BE2C (cell line): ENCODE data around the gene DOCK2.

Source experiments
- DNase-seq: peaks from one replicate; pipeline ENCODE4 v3.0.0-alpha.2; 2020
- H3K27me3 ChIP-seq: fragments of 250-450 bp; sonication (Bioruptor Pico); 2 replicates; pipeline ENCODE4 v1.5.1; 2020; ENCODE audit warnings: mild to moderate bottlenecking
- H3K36me3 ChIP-seq: fragments of 250-450 bp; sonication (Bioruptor Pico); 2 replicates; pipeline ENCODE4 v1.5.1; 2020; ENCODE audit warnings: mild to moderate bottlenecking
- H3K4me1 ChIP-seq: fragments of 250-450 bp; sonication (Bioruptor Pico); 2 replicates; pipeline ENCODE4 v1.5.1; 2020
- H3K4me3 ChIP-seq: 2 replicates; pipeline ENCODE4 v1.5.1; 2011; ENCODE audit warnings: low read depth, low read length
- H3K9me3 ChIP-seq: fragments of 250-450 bp; sonication (Bioruptor Pico); 2 replicates; pipeline ENCODE4 v1.5.1; 2020
- TF ChIP-seq, protein P1 (sequence below): IDR thresholded peaks from 2 replicates; pipeline ENCODE4 v1.5.1; 2012; ENCODE audit warnings: mild to moderate bottlenecking, low read depth, low read length

DOCK2 gene

GRCh38 chr5:169935762-169936161, 298.7 kb downstream of the DOCK2 start:
- TF ChIP-seq, protein P1, sequence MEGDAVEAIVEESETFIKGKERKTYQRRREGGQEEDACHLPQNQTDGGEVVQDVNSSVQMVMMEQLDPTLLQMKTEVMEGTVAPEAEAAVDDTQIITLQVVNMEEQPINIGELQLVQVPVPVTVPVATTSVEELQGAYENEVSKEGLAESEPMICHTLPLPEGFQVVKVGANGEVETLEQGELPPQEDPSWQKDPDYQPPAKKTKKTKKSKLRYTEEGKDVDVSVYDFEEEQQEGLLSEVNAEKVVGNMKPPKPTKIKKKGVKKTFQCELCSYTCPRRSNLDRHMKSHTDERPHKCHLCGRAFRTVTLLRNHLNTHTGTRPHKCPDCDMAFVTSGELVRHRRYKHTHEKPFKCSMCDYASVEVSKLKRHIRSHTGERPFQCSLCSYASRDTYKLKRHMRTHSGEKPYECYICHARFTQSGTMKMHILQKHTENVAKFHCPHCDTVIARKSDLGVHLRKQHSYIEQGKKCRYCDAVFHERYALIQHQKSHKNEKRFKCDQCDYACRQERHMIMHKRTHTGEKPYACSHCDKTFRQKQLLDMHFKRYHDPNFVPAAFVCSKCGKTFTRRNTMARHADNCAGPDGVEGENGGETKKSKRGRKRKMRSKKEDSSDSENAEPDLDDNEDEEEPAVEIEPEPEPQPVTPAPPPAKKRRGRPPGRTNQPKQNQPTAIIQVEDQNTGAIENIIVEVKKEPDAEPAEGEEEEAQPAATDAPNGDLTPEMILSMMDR = no peak
- H3K4me3 ChIP-seq = no peak overlapping the region
- no peaks in the 10 kb centered on the region for H3K9me3 ChIP-seq
- peaks cover 15% of the 10 kb centered on the region for H3K4me1 ChIP-seq
- no peaks in the 10 kb centered on the region for H3K36me3 ChIP-seq
- DNase-seq = no peak
- H3K27me3 ChIP-seq = no peaks in the 10 kb centered on the region

DNA sequence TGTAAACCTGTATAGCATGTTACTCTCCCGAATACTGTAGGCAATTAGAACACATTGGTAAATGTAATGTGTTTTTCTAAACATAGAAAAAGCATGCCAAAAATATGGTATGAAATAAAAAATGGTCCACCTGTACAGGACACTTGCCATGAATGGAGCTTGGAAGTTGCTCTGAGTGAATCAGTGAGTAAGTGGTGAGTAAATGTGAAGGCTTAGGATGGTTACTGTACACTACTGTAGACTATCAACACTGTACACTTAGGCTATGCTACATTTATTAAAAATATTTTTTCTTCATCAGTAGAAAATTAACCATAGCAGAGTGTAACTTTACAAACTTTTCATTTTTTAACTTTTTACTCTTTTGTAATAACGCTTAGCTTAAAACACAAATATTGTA, 301.4 kb downstream of the DOCK2 start:
- Histone ChIP-seq H3K36me3 (no peaks in the 10 kb centered on the region), H3K9me3 (no peaks in the 10 kb centered on the region), H3K27me3 (no peaks in the 10 kb centered on the region), H3K4me3 (no peak overlapping the region), H3K4me1 (peaks cover 15% of the 10 kb centered on the region)
- TF ChIP-seq, protein P1 = no peak
- DNase-seq = no peak

- DNase-seq = no peak
- TF ChIP-seq, protein P1 = no peak
- no peaks in the 10 kb centered on the region for H3K36me3 ChIP-seq
- no peak overlapping the region for H3K4me3 ChIP-seq
- peaks cover 2% of the 10 kb centered on the region for H3K4me1 ChIP-seq
- no peaks in the 10 kb centered on the region for H3K9me3 ChIP-seq
- no peaks in the 10 kb centered on the region for H3K27me3 ChIP-seq
These were observed 302.7 kb downstream of the DOCK2 start for GRCh38 chr5:169939731-169940130.

- Histone ChIP-seq H3K9me3 (no peaks in the 10 kb centered on the region), H3K36me3 (no peaks in the 10 kb centered on the region), H3K27me3 (no peaks in the 10 kb centered on the region), H3K4me1 (no peaks in the 10 kb centered on the region), H3K4me3 (no peak overlapping the region)
- TF ChIP-seq, protein P1 = no peak
- DNase-seq = no peak
These were observed 304.5 kb downstream of the DOCK2 start for GRCh38 chr5:169941542-169941941.

DNA sequence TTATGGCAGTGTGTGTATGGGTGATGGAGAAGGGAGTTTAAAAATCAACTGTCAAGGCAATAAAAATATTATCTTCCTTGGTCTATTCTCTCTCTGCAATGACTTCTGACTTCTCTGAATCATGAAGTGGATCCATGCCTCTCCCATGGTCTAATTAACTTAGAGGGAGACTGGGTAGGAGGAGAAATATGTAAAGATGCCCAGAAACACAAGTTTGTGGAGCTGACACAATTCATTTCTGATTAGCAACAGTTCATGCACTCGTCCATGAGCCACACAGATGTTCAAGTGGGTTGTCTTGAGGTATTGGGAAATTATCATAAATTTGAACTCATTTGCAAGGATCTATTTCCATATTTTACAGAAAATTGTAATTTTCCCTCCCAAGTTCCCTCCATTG, 305.1 kb downstream of the DOCK2 start:
- TF ChIP-seq, protein P1 = no peak
- H3K4me1 ChIP-seq = no peaks in the 10 kb centered on the region
- DNase-seq = no peak
- no peaks in the 10 kb centered on the region for H3K36me3 ChIP-seq
- no peak overlapping the region for H3K4me3 ChIP-seq
- no peaks in the 10 kb centered on the region for H3K27me3 ChIP-seq
- H3K9me3 ChIP-seq = no peaks in the 10 kb centered on the region

DNA sequence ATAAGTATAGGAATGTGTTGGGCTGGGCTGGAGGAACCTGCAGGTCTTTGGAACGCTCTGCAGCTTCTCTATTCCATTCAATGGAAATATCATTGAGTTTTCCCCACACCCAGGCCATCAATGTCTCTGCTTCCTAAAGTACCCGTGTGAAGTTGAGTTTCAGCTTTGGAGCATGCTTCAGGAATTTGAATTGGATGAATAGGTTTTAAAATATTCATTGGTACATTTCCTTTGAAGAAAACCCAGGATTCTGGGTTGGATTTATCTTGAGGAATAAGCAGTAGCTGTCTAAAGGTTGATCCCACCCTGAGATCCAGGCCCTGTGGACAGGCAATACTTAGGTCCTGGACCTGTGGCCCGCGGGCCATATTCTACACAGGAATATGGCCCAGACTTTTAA, 306.0 kb downstream of the DOCK2 start:
- TF ChIP-seq, protein P1 = no peak
- H3K4me3 ChIP-seq = no peak overlapping the region
- no peaks in the 10 kb centered on the region for H3K36me3 ChIP-seq
- no peak for DNase-seq
- H3K27me3 ChIP-seq = no peaks in the 10 kb centered on the region
- no peaks in the 10 kb centered on the region for H3K9me3 ChIP-seq
- no peaks in the 10 kb centered on the region for H3K4me1 ChIP-seq
